Panc1 (cell line): ENCODE data around the gene SIRPB2. TPM values are rescaled to one million over a fixed set of nuclear protein-coding genes. Genes with fewer than 3 reads are reported as not detected.

Experiments
- ATAC-seq: fragments of 200-7000 bp; cut with Tn5 transposase; 2 replicates; pipeline ENCODE4 v1.9.1; 2020; ENCODE audit warnings: mild to moderate bottlenecking, moderate library complexity
- BruUV-seq: library from RNA; stranded (reverse); fragments of 400-500 nt; replicated peaks from 2 replicates; lab custom pipeline; 2021; lab: Mats Ljungman, UMichigan
- CTCF ChIA-PET: fragments of 300-600 bp; sonication (Branson Sonifier 250); formaldehyde crosslinking; loops from one replicate; lab custom pipeline; 2022; ENCODE audit warnings: antibody characterized with exemption; lab: Charles Lee
- POLR2A ChIA-PET: fragments of 300-600 bp; sonication (Branson Sonifier 250); formaldehyde crosslinking; loops from one replicate; lab custom pipeline; 2022; ENCODE audit warnings: antibody characterized with exemption; lab: Charles Lee
- DNase-seq: peaks from one replicate; pipeline ENCODE4 v3.0.0-alpha.2; 2010; ENCODE audit warnings: low read depth, low spot score
- H3K27ac ChIP-seq: 2 replicates; pipeline ENCODE4 v1.5.1; 2011; ENCODE audit warnings: mild to moderate bottlenecking, low read length, inconsistent platforms
- H3K27me3 ChIP-seq: fragments of 200-500 bp; sonication (Bioruptor generic); 2 replicates; pipeline ENCODE4 v1.6.0; 2014; ENCODE audit warnings: low read length, inconsistent platforms; ENCODE audit not compliant: control insufficient read depth, insufficient read depth
- H3K36me3 ChIP-seq: fragments of 200-500 bp; sonication (Bioruptor generic); 2 replicates; pipeline ENCODE4 v1.5.1; 2014; ENCODE audit warnings: inconsistent platforms, mild to moderate bottlenecking, low read length, moderate library complexity; ENCODE audit not compliant: control insufficient read depth, insufficient read depth
- H3K4me1 ChIP-seq: 2 replicates; pipeline ENCODE4 v1.5.1; 2011; ENCODE audit warnings: inconsistent platforms, mild to moderate bottlenecking, low read length, moderate library complexity; ENCODE audit not compliant: control insufficient read depth, insufficient read depth
- H3K4me3 ChIP-seq, 2 experiments: 2 replicates each; pipeline ENCODE4 v1.5.1; 2011 to 2012; ENCODE audit warnings: low read depth in 2 of 2, low read length in 2 of 2, mild to moderate bottlenecking in 2 of 2, inconsistent platforms in 1 of 2, moderate library complexity in 1 of 2
- H3K9me3 ChIP-seq: fragments of 200-500 bp; sonication (Bioruptor generic); 2 replicates; pipeline ENCODE4 v1.5.1; 2014; ENCODE audit warnings: low read depth, mild to moderate bottlenecking, inconsistent platforms, low read length, moderate library complexity; ENCODE audit not compliant: control insufficient read depth, insufficient read depth
- CTCF ChIP-seq: fragments of 450-650 bp; IDR thresholded peaks from 2 replicates; pipeline ENCODE4 v1.5.1; 2017; ENCODE audit warnings: mild to moderate bottlenecking
- POLR2AphosphoS5 ChIP-seq: IDR thresholded peaks from 2 replicates; pipeline ENCODE4 v1.6.1; 2012; ENCODE audit warnings: mild to moderate bottlenecking, low read depth, low read length, moderate library complexity
- REST ChIP-seq, 2 experiments: IDR thresholded peaks; 2 replicates each; pipeline ENCODE4 v1.6.1; 2011 to 2012; ENCODE audit warnings: low read depth in 2 of 2, control low read depth in 1 of 2, low read length in 1 of 2, mild to moderate bottlenecking in 1 of 2, moderate library complexity in 1 of 2; ENCODE audit not compliant: insufficient read depth in 1 of 2
- SIN3A ChIP-seq: IDR thresholded peaks from 2 replicates; pipeline ENCODE4 v1.6.1; 2012; ENCODE audit warnings: low read depth, mild to moderate bottlenecking, low read length, moderate library complexity, borderline replicate concordance; ENCODE audit not compliant: insufficient read depth
- TCF7L2 ChIP-seq: IDR thresholded peaks from 2 replicates; pipeline ENCODE4 v1.6.1; 2011; ENCODE audit warnings: mild to moderate bottlenecking, low read depth, low read length, inconsistent platforms
- in situ Hi-C: cut with HindIII; loops from 2 replicates; pipeline ENCODE4 v1.10.0; 2016; ENCODE audit warnings: low sequenced_read_pairs, low pct_unique_long_range_greater_than_20kb
- intact Hi-C: fragments of 100-400 bp; cut with micrococcal nuclease; formaldehyde crosslinking; loops from one replicate; pipeline ENCODE4 v1.10.0; 2022; ENCODE audit not compliant: unreplicated experiment
- total RNA-seq: library from RNA; stranded (reverse); gene quantifications from one replicate; pipeline ENCODE4 v1.2.1, GENCODE V29; 2021; ENCODE audit not compliant: unreplicated experiment

The SIRPB2 gene
- total RNA-seq, 1 experiment from 2014 or later: not detected

- H3K4me1 ChIP-seq: no peaks in the 10 kb centered on the region
These were observed 1.9 kb downstream of the SIRPB2 start for GRCh38 chr20:1489325-1489724.

GRCh38 chr20:1486566-1486965, 4.7 kb downstream of the SIRPB2 start:
- H3K9me3 ChIP-seq: no peaks in the 10 kb centered on the region
- CTCF ChIA-PET: interaction anchor here (0.5 to 0.8 kb wide), 4 partner anchors 10 to 290 kb away, joined by 3 to 6 read pairs (median 3); no protein-coding TSS in a partner anchor
- in situ Hi-C loops: no loop called here
- H3K4me1 ChIP-seq: no peaks in the 10 kb centered on the region
- H3K36me3 ChIP-seq: no peaks in the 10 kb centered on the region
- ATAC-seq (no peak), DNase-seq (no peak)
- BruUV-seq: no TSS peak
- POLR2A ChIA-PET: interaction anchor here (0.6 kb wide), 1 partner anchor 13 kb away, joined by 3 read pairs; no protein-coding TSS in a partner anchor
- TF ChIP-seq POLR2AphosphoS5: no peak
- no peak for TF ChIP-seq REST (IDR thresholded peaks at IDR 0.05; ENCODE audit: insufficient read depth in 1 of 2, low read depth in 2 of 2, low read length in 1 of 2)
- TF ChIP-seq CTCF: no peak
- no peak for TF ChIP-seq TCF7L2
- TF ChIP-seq SIN3A: no peak
- H3K4me3 ChIP-seq: no peak overlapping the region
- intact Hi-C loops: no loop called here
- H3K27me3 ChIP-seq: peaks cover 29% of the 10 kb centered on the region
- H3K27ac ChIP-seq: no peak overlapping the region

More at GRCh38 chr20:1489325-1489724, 1.9 kb downstream of the SIRPB2 start:
- DNase-seq (no peak), ATAC-seq (no peak)
- Histone ChIP-seq H3K4me3 (no peak overlapping the region), H3K27ac (no peak overlapping the region), H3K36me3 (no peaks in the 10 kb centered on the region), H3K9me3 (no peaks in the 10 kb centered on the region), H3K27me3 (peaks cover 35% of the 10 kb centered on the region)
- intact Hi-C loops (no loop called here), in situ Hi-C loops (no loop called here)
- ChIA-PET POLR2A (interaction anchor here (0.8 kb wide), 1 partner anchor 429 kb away, joined by 3 read pairs; no protein-coding TSS in a partner anchor), CTCF (interaction anchor here (0.8 kb wide), 1 partner anchor 14 kb away, joined by 3 read pairs; no protein-coding TSS in a partner anchor)
- BruUV-seq: no TSS peak
- no peak for TF ChIP-seq TCF7L2
- no peak for TF ChIP-seq CTCF
- no peak for TF ChIP-seq REST (IDR thresholded peaks at IDR 0.05; ENCODE audit: insufficient read depth in 1 of 2, low read depth in 2 of 2, low read length in 1 of 2)
- no peak for TF ChIP-seq SIN3A
- TF ChIP-seq POLR2AphosphoS5: no peak
